Suppressor macrophage (primary cell): ENCODE data around the gene PDGFD.

ENCODE experiments used
- DNase-seq, 4 experiments: peaks; one replicate each; pipeline ENCODE4 v3.0.0-alpha.2; 2020 to 2022

Gene PDGFD

DNA sequence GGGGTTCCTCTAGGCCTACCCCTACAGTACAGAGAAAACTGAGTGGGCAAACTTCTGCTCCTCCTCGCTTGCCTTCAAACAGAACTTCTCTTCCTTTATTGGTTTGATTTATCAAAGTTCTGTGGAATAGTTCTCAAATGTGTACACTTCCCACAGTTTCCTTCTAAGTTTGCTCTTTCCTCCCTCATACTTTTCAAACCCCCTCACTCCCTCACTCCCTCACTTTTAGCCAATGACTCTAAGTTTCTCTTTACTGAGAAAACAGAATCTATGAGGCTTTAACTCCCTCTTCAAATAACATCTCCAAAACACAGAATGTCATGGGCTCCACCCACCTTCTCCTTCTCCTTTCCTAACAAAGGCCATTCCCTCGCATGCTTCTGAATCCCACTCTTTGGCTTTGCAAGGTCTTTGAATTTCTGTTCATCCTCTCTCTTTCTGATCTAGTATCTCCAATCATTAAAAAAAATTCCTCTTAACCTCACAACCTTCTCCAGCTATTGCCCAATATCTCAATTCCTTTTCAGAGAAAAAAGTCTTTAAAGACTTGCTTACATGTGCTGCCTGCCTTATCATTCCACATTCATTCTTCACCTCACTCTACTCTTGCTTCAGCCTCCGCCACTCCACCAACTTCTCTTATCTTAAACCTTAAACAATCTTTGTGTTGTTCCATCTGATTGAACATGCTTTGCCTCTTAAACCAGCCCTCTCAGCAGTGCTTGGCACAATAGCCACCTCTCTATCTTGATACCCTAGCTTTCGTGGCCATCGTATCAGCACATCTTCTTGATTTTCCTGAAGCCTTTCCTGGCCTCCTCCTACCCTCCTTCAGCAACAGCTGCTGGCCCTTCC is 70.3 kb downstream of the PDGFD start:
- no peak for DNase-seq

DNA sequence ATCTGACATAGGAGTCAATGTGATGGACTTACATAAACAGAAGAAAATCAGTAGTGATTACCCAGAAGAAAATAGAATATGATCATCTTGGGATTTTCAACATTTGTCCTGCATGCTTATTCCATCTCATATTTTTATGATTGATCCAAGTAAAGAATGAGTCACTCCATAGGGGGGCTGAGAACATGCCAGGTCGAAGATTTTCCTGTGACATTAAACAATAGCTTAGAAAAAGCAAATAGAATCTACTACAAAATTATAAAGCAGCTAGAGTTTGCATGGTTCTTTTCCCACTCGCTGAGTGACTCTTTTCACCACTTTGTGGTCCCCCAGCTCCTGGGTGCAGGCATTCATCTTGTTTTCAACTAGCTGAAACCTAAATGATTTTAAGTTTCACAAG is 71.2 kb downstream of the PDGFD start:
- no peak for DNase-seq

DNA sequence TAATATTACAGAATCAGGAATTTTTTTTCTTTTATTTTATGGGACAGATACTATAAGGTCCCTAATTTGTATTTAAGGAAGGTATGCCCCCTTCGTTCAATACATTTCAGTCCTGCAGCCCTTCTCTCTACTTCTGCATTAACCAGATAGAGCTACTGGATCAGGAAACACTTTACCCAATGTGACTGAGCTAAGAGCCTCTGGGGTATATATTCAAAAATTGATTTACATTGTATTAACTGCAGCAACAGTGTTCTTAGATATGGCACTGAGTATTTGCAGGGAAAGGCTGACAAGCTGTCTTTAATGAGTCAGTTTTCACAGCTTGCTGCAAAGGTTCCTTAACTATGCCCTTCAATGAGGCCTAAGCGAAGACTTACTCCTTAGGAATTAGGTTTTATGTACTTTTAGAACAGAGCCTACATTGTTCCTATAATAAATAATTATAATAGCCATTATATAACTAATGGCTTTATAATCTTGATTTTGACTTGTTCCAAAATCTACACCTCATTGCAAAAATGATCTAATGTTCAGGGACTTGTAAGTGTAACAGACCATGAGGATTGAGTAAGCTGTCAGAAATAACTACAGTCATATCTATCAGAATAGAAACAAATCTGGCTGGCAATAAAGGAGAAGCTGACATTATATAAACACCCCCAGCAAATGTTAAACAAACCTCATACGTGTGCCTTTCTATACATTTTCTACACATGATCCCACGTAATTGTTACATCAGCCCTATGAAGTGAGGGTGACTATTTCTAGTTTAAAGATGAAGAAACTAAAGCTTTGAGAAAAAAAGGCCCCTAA is 72.5 kb downstream of the PDGFD start:
- DNase-seq: peak in 1 of 4 experiments; percentile 32

DNA sequence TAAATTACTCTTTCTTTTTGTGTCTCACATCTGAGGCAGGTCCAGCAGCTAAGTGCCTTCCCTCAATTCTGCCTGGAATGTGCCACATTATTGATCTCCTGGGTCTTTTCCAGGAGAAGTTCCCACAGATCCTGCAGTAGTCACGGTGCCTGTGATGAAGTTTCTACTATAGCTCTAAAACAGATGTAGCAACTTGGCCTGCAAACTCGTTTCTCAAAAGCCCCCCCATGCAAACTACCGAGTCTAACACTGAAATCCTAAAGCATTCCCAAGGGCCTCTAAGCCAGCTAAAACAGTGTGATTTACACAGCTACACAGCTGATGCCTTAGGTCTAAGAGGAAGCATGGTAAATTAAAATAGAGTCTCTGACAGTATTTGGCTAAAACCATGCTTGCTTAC is 73.2 kb downstream of the PDGFD start:
- no peak for DNase-seq

- no peak for DNase-seq
Measured at GRCh38 chr11:104089481-104089880, 74.5 kb downstream of the PDGFD start.

- DNase-seq: no peak
Measured at GRCh38 chr11:104086621-104087020, 77.3 kb downstream of the PDGFD start.

GRCh38 chr11:104078995-104079394 is 85.0 kb downstream of the PDGFD start:
- no peak for DNase-seq

- peak in 2 of 4 experiments; percentile 13 to 25 for DNase-seq
Measured at GRCh38 chr11:104078245-104078644, 85.7 kb downstream of the PDGFD start.

- DNase-seq: no peak
Measured at GRCh38 chr11:104076455-104076854, 87.5 kb downstream of the PDGFD start.

DNA sequence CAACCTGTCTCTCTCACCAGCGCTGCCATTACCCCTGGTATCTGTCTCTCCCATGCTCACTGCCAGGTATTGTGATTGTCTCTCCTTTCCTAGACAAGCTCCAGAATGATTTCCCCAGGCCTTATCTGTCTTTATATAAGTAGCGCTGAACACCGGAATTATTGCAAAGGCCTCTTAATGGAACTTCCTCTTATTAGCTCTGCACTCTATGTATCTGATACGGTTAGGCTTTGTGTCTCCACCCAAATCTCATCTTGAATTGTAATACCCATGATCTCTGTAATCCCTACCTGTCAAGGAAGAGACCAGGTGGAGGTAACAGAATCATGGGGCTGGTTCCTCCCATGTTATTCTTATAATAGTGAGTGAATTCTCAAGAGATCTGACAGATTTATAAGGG is 88.2 kb downstream of the PDGFD start:
- peak in 3 of 4 experiments; percentile 24 to 55 (median 40) for DNase-seq

DNA sequence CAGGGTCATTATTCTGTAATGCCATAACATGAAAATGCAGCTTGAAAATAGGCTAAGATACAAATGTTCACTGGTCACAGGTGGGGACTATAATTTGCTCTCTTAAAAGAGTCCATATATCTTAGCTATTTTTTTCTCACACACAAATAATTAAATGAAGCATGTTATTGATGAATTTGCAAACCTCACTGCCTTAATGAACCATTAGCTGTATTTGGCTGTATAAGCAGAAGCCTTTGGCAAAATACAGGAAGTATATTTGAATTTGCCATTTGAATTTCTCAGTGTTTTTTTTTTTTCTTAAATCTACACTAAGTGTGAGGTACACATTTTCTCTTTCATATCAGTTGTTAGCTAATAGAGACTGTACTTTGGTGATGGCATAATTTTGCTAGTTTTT is 88.9 kb downstream of the PDGFD start:
- no peak for DNase-seq

DNA sequence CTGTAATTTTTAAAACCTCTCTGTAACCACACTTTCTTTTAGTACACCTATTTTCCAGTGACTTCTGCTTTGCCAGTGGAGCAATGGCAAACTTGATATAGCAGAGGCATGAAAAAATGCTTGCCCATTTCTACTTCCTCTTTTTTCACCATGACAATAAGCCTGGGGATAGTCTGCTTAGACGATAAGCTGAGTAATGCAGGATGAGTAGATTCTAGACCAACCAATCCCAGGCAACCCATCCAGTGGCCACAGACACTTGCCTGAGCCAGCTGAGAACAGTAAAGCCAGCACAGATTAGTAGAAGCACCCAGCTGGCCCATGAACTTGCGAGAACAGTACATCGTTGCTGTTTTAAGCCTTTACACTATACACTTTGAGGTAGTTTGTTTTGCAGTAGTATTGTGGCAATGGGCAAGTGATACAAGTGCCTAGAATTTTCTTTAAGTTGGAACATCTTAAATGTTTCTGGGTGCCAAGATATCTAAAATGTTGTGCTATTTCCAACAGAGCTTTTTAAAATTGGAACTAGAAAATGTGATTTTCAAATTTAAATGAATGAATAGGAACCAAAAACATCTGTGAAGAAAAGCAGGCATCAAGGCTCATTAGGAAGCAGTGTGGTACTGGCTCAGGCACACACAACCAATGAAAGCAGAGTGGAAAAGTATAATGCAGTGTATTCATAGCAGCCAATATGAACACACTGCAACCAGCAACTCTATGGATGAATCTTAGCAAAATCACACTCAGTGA is 89.8 kb downstream of the PDGFD start:
- peak; percentile 69 to 91 (median 80) for DNase-seq

- no peak for DNase-seq
Measured at GRCh38 chr11:104067534-104067933, 96.4 kb downstream of the PDGFD start.

- DNase-seq: peak in 1 of 4 experiments; percentile 17
Measured at GRCh38 chr11:104064034-104064630, 99.8 kb downstream of the PDGFD start.

GRCh38 chr11:104061853-104062521 is 102.0 kb downstream of the PDGFD start:
- DNase-seq: peak in 3 of 4 experiments; percentile 5 to 54 (median 34)

DNA sequence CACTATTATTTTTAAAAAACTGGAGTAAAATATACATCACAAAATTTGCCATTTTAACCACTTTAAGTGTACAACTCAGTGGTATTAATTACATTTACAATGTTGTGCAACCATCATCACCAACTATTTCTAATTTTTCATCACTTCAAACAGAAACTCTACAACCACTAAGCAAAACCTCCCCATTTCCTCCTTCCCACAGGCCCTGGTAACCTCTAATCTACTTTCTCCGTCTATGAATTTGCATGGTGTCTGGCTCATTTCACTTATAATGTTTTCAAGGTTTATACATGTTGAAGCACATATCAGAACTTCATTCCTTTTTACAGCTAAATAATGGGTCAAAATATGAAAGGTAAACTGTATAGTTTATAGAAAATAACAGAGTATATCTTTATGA is 103.1 kb downstream of the PDGFD start:
- DNase-seq: no peak

DNA sequence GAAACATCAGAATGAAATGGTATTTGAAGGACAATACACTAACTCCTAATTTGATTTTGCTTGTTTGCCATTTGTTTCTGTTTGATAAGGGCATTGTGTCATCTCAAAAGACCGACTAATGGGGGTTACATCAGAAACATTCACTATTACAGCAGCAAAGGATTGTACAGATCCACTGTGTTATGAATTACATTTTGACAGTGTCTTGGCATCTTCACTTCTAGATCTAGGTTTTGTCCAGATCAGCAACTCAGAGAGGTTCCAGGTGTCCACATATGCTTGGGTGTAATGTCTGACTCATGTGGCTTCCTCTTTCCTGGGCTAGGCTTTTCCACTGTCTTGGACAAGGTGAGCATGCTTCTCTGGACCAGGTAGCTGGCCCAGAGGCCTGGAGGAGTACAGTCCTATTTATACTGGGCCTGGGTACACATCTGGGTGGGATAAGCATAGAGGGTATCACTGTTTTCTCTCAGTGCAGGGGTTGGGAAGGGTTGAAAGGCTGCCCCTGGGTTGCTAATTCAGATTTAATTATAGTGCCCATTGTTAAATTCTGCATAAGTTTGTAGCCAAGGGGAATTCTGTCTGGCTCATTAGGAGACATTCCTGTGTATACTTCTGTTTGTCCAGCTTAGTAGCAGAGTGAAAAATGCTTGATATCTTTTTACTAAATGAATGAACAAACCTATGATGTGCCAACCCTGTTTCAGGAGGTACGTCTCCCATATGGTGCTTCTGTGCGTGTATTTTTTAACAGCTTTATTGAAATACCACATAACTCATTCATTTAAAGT is 103.7 kb downstream of the PDGFD start:
- DNase-seq: no peak

GRCh38 chr11:104058680-104059079 is 105.3 kb downstream of the PDGFD start:
- no peak for DNase-seq

GRCh38 chr11:104057908-104058307 is 106.0 kb downstream of the PDGFD start:
- DNase-seq: no peak

- DNase-seq: no peak
Measured at GRCh38 chr11:104055596-104055995, 108.4 kb downstream of the PDGFD start.

- DNase-seq: no peak
Measured at GRCh38 chr11:104054911-104055529, 108.9 kb downstream of the PDGFD start.
